Mucosa of descending colon (tissue), 3 donors: ENCODE measurements around the gene ADAMTS2. TPM values are rescaled to one million over a fixed set of nuclear protein-coding genes. Genes with fewer than 3 reads are reported as not detected.

Source experiments
- ATAC-seq: fragments of 200-7000 bp; cut with Tn5 transposase; one replicate; pipeline ENCODE4 v1.9.1; 2020; ENCODE audit warnings: mild to moderate bottlenecking, moderate library complexity
- DNase-seq, 3 donors: peaks; one replicate each; pipeline ENCODE4 v3.0.0-alpha.2; 2020
- H3K36me3 ChIP-seq: fragments of 200-600 bp; one replicate; pipeline ENCODE4 v1.8.0; 2021; ENCODE audit warnings: low read depth, mild to moderate bottlenecking
- H3K4me1 ChIP-seq: fragments of 200-600 bp; one replicate; pipeline ENCODE4 v1.8.0; 2021; ENCODE audit warnings: low read depth, mild to moderate bottlenecking
- H3K4me3 ChIP-seq: fragments of 200-600 bp; one replicate; pipeline ENCODE4 v1.8.0; 2021; ENCODE audit warnings: mild to moderate bottlenecking
- H3K9me3 ChIP-seq: fragments of 200-600 bp; one replicate; pipeline ENCODE4 v1.8.0; 2021; ENCODE audit warnings: mild to moderate bottlenecking
- CTCF ChIP-seq: fragments of 200-600 bp; IDR thresholded peaks from one replicate; pipeline ENCODE4 v1.8.0; 2022; ENCODE audit warnings: antibody characterized with exemption, mild to moderate bottlenecking
- intact Hi-C, 2 donors: fragments of 100-400 bp; cut with DNase I in 1 of 2; cut with micrococcal nuclease in 1 of 2; formaldehyde crosslinking; loops; one replicate each; pipeline versions ENCODE4 v1.11.0 to v1.11.1; 2022; cut with DNase I, micrococcal nuclease
- total RNA-seq, 3 donors: library from RNA; stranded (reverse); fragmentation: NEBNext Ultra II Directional in 2 of 3; extraction: Animal tissue kit (Norgen Biotek cat#: 25700) in 2 of 3; gene quantifications; one replicate each; pipeline versions ENCODE4 v1.2.1 to v1.2.4, GENCODE V29; 2021 to 2023
- donor health status: DM: no; HTN: no; CAD: no; lungs with moderate emphysema.
- donor health status: DM: no; HTN: no; CAD: no.
- donor health status: DM: no; HTN: yes; CAD: no.

Gene ADAMTS2
- total RNA-seq, 3 donors from 2014 or later: 1.3 to 9.2 (median 7.3) TPM

- no peaks in the 10 kb centered on the region for H3K36me3 ChIP-seq
- no peak overlapping the region for H3K4me3 ChIP-seq
- peaks cover 7% of the 10 kb centered on the region for H3K9me3 ChIP-seq
- ATAC-seq: no peak
- DNase-seq: no peak
- TF ChIP-seq CTCF: no peak
- H3K4me1 ChIP-seq: no peaks in the 10 kb centered on the region
- intact Hi-C loops: no loop called here
Measured at GRCh38 chr5:179224741-179225140, 120.5 kb downstream of the ADAMTS2 start.

- no peak for TF ChIP-seq CTCF
- Histone ChIP-seq H3K36me3 (no peaks in the 10 kb centered on the region), H3K9me3 (peaks cover 7% of the 10 kb centered on the region), H3K4me3 (no peak overlapping the region), H3K4me1 (no peaks in the 10 kb centered on the region)
- peak in 1 of 3 donors; percentile 31 for DNase-seq
- intact Hi-C loops: no loop called here
- ATAC-seq: no peak
Measured at GRCh38 chr5:179223961-179224360, 121.3 kb downstream of the ADAMTS2 start.

GRCh38 chr5:179223528-179223927, 121.7 kb downstream of the ADAMTS2 start:
- no peak for TF ChIP-seq CTCF
- Histone ChIP-seq H3K4me3 (no peak overlapping the region), H3K4me1 (no peaks in the 10 kb centered on the region), H3K9me3 (peaks cover 7% of the 10 kb centered on the region), H3K36me3 (no peaks in the 10 kb centered on the region)
- DNase-seq (no peak), ATAC-seq (no peak)
- intact Hi-C loops: no loop called here

GRCh38 chr5:179222246-179223017, 122.8 kb downstream of the ADAMTS2 start:
- no peaks in the 10 kb centered on the region for H3K36me3 ChIP-seq
- no peaks in the 10 kb centered on the region for H3K4me1 ChIP-seq
- intact Hi-C loops: no loop called here
- ATAC-seq: no peak
- H3K4me3 ChIP-seq: no peak overlapping the region
- H3K9me3 ChIP-seq: peaks cover 7% of the 10 kb centered on the region
- TF ChIP-seq CTCF: no peak
- DNase-seq: peak in 1 of 3 donors; percentile 25

- intact Hi-C loops: no loop called here
- no peak for TF ChIP-seq CTCF
- no peaks in the 10 kb centered on the region for H3K36me3 ChIP-seq
- no peak for DNase-seq
- ATAC-seq: no peak
- no peak overlapping the region for H3K4me3 ChIP-seq
- H3K9me3 ChIP-seq: peaks cover 7% of the 10 kb centered on the region
- no peaks in the 10 kb centered on the region for H3K4me1 ChIP-seq
Measured at GRCh38 chr5:179221877-179222220, 123.4 kb downstream of the ADAMTS2 start.
